ENCODE results near the gene CDK14. TPM values are rescaled to one million over a fixed set of nuclear protein-coding genes. Genes with fewer than 3 reads are reported as not detected.
A peak's percentile ranks its signal among the peaks of the same experiment; 100 is the strongest.

Gene CDK14
- total and polyA plus RNA-seq, 11 donors: 2.9 to 37.7 (median 21.3) TPM

- intact Hi-C loops (cut with DNase I): no loop called here
- ATAC-seq (no peak), DNase-seq (no peak)
- no peaks in the 10 kb centered on the region for H3K36me3 ChIP-seq
- 76 to 79% (median 77%) methylated on average over 4 of the region's 4 CpGs for WGBS, 4 donors
- peaks cover 0 to 31% (median 10%) of the 10 kb centered on the region in 12 donors for H3K4me1 ChIP-seq
- no peak overlapping the region for H3K4me3 ChIP-seq
- H3K27me3 ChIP-seq: no peaks in the 10 kb centered on the region
- no peak for TF ChIP-seq POLR2A (IDR thresholded peaks at IDR 0.05)
- no peak for TF ChIP-seq CTCF (IDR thresholded peaks at IDR 0.05)
- H3K9me3 ChIP-seq: no peaks in the 10 kb centered on the region
- no peak overlapping the region for H3K27ac ChIP-seq
Observed at GRCh38 chr7:90618876-90619275, 22.8 kb downstream of the CDK14 start.

DNA sequence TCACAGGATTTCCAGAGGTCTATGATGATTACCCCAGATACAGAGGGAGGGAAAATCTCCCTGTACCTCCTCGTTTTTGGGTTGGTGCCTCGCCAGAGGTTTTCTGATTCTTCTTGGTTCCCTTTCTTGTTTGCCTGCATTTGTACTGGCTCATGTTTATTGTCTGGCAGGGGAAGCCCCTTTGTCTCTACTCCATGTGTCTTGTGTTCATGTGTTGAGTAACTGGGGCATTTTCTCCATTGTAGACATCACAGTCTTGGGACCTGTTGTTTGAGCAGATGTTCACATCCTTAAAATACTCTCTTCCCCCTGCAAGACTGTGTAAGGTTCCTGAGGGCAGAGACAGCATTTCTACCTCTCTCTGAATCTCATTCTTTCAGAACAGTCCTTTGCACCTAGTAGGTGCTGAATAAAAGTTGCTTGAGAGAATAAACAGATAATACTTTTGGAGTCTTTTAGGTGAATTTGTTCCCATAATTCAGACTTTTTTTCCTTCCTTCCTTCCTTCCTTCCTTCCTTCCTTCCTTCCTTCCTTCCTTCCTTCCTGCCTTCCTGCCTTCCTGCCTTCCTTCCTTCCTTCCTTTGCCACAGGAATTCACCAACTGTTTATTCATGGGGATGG lies 25.1 kb downstream of the CDK14 start:
- H3K4me1 ChIP-seq: peaks cover 0 to 53% (median 33%) of the 10 kb centered on the region in 12 donors
- 68 to 82% (median 75%) methylated on average over 2 of the region's 2 CpGs for WGBS, 4 donors

DNA sequence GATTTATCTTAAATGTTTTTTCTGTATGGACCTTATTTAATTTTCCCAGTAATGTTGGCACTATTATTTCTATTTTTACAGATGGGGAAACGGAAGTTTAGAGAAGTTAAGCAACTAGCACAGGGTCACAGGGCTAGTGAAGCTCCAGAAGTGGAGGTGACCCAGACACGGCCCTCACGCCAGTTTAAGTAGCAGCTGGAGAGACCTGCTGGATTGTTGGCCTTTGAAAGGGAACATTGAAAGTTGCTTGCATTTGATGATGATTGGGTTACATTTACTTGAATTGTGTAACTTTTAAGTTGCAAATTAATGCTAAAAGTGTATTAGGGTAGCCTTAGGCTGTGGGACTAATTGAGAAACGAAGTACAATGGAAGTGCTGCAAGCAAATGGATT lies 25.6 kb downstream of the CDK14 start:
- H3K27me3 ChIP-seq: no peaks in the 10 kb centered on the region
- ATAC-seq: no peak
- no peaks in the 10 kb centered on the region for H3K9me3 ChIP-seq
- no peak overlapping the region for H3K4me3 ChIP-seq
- TF ChIP-seq POLR2A (IDR thresholded peaks at IDR 0.05): no peak
- no peak for TF ChIP-seq CTCF (IDR thresholded peaks at IDR 0.05)
- WGBS, 4 donors: 44 to 63% (median 48%) methylated on average over 4 of the region's 4 CpGs
- no peak for DNase-seq
- H3K27ac ChIP-seq: peak overlapping the region in 1 of 12 donors; percentile 10
- intact Hi-C loops (cut with DNase I): loop anchor here in 3 of 10 donors (5.0 to 10.0 kb wide), 4 partner anchors 47 to 413 kb away; no protein-coding TSS in a partner anchor
- H3K36me3 ChIP-seq: no peaks in the 10 kb centered on the region
- peaks cover 0 to 56% (median 33%) of the 10 kb centered on the region in 12 donors for H3K4me1 ChIP-seq

More for the DNA sequence above, 25.1 kb downstream of the CDK14 start:
- intact Hi-C loops (cut with DNase I): loop anchor here in 3 of 10 donors (5.0 to 10.0 kb wide), 4 partner anchors 46 to 414 kb away; no protein-coding TSS in a partner anchor
- Histone ChIP-seq H3K27me3 (no peaks in the 10 kb centered on the region), H3K27ac (no peak overlapping the region), H3K4me3 (no peak overlapping the region), H3K9me3 (no peaks in the 10 kb centered on the region), H3K36me3 (no peaks in the 10 kb centered on the region)
- no peak for ATAC-seq
- DNase-seq: no peak
- TF ChIP-seq POLR2A (IDR thresholded peaks at IDR 0.05): no peak
- TF ChIP-seq CTCF (IDR thresholded peaks at IDR 0.05): no peak

DNA sequence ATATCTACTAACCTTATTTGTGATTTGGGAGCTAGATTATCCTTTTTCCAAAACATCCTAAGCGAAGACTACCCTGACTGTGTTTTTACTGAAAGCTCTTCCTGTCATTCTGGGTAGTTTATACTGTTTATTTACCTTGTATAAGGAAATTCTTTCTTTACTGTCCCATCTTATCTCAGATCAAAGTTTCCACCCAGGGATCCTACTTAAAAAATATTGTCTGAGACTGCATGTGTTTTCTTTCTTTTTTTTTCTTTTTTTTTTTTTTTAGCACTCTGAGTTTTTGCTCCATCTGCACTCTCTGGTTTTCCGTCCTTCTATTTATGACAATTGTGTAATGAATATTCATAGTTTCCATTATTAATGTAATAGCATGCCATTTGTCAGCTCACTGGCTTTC lies 26.5 kb downstream of the CDK14 start:
- no peak for ATAC-seq
- no peak overlapping the region for H3K27ac ChIP-seq
- no peak overlapping the region for H3K4me3 ChIP-seq
- no peak for DNase-seq
- H3K36me3 ChIP-seq: no peaks in the 10 kb centered on the region
- no peaks in the 10 kb centered on the region for H3K9me3 ChIP-seq
- H3K27me3 ChIP-seq: no peaks in the 10 kb centered on the region
- intact Hi-C loops (cut with DNase I): loop anchor here in 3 of 10 donors (5.0 to 10.0 kb wide), 4 partner anchors 48 to 412 kb away; no protein-coding TSS in a partner anchor
- TF ChIP-seq CTCF (IDR thresholded peaks at IDR 0.05) (no peak), POLR2A (IDR thresholded peaks at IDR 0.05) (no peak)
- 80 to 91% (median 87%) methylated on average over 2 of the region's 2 CpGs for WGBS, 4 donors
- H3K4me1 ChIP-seq: peaks cover 0 to 56% (median 33%) of the 10 kb centered on the region in 12 donors

Measured in heart left ventricle (tissue), 16 donors.